Dermis blood vessel endothelial cell (primary cell): ENCODE results near the gene NKX6-2. TPM values are rescaled to one million over a fixed set of nuclear protein-coding genes. Genes with fewer than 3 reads are reported as not detected.
"Not testable (repeated sequence)": the region's sequence is repeated elsewhere in the genome, so short reads cannot be mapped to it uniquely, and the experiment has no call there.

Source experiments
- DNase-seq: peaks from one replicate; pipeline ENCODE4 v3.0.0; 2010
- total RNA-seq: library from RNA; depleted of rRNA; stranded (reverse); fragments of >200 nt; gene quantifications from 2 replicates; pipeline ENCODE4 v1.2.3, GENCODE V29; 2014

NKX6-2 gene
- total RNA-seq, 1 donor from 2014 or later: not detected

DNA sequence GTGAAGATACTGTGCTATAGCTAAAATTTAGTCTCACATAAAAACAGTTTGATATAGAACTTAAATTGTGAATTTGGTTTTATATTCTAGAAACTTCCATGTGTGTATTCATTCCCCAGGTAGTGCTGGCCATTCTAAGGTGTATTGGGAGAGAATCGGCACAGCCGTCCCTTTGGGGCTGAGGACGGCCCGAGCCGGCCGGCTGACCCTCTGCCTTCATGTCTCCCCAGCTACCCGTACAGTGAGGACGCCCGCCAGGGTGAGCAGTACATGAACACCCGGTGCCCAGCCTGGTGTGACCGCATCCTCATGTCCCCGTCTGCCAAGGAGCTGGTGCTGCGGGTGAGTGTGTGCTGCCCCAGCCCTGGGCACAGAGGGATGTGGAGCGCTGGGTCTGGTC is 8.5 kb downstream of the NKX6-2 start:
- DNase-seq: no peak

DNA sequence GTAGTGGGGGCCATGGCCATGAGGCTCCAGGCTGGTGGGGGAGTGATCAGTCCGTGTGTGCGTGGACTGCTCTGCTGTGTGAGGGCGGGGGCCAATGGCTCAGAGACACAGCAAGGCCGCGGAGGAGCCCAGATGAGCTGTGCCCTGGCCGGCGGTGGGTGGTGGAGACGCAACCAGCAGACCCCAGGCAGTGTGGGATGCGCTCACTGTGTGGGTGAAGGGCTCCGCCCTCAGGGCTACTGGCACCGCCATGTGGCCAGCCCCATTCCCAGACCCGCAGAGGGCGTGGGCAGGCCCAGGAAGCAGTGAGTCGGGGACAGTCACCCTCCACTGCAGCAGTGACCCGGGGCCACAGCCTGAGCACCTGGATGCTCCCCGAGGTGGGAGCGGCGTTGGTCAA is 9.1 kb downstream of the NKX6-2 start:
- no peak for DNase-seq

DNA sequence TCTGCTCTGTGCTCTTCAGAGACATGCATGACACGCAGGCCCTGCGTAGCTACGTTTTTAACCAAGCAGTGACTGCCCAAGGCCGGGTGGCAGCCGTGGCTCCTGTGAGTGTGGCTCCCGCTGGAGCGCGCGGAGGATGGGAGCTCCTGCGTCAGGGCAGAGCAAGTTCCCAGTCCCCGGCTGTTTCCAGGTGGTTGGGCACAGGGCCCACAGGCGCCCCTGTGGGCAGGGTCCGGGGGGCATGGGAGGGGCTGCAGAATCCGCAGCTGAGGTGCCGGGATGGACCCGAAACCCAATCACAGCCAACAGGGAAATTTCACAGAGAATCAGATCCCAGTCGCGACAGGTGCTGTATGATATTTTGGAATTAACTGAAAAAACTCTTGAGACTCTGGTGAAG is 9.8 kb downstream of the NKX6-2 start:
- no peak for DNase-seq

DNA sequence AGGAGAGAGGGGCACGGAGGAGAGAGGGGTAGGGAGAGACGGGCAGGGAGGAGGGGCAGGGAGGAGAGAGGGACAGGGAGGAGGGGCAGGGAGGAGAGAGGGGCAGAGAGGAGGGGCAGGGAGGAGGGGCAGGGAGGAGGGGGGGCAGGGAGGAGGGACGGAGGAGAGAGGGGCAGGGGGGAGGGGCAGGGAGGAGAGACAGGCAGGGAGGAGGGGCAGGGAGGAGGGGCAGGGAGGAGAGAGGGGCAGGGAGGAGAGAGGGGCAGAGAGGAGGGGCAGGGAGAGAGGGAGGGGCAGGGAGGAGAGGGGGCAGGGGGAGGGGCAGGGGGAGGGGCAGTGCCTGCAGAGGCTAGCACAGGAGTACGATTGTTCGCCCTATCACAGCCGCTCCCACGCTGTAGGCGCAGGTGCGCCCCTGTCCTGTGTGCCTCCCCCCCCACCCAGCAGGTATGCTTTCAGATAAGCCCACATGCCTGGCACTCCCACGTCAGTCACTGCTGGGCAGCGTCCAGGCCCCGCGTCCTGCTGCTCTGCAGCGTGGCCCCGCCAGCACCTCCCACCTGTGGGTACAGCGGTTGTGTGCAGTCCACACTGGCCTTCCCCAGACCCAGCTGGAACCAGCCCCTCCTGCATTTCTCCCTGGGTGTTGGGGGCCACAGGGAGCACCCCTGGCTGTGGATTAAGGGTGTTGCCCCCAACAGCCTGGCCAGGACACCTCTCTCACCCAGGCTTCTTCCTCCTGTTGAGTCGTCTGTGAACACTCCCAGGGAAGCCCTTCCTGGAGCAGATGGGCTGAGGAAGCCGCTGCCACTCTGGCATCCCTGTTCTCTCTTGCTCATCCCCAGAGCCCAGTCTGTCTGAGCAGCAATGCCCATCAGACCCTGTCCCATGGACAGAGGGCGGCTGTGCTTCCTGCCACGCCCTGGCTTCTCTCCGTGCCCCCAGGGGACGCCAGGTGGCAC is 10.8 kb downstream of the NKX6-2 start:
- DNase-seq: no peak

DNA sequence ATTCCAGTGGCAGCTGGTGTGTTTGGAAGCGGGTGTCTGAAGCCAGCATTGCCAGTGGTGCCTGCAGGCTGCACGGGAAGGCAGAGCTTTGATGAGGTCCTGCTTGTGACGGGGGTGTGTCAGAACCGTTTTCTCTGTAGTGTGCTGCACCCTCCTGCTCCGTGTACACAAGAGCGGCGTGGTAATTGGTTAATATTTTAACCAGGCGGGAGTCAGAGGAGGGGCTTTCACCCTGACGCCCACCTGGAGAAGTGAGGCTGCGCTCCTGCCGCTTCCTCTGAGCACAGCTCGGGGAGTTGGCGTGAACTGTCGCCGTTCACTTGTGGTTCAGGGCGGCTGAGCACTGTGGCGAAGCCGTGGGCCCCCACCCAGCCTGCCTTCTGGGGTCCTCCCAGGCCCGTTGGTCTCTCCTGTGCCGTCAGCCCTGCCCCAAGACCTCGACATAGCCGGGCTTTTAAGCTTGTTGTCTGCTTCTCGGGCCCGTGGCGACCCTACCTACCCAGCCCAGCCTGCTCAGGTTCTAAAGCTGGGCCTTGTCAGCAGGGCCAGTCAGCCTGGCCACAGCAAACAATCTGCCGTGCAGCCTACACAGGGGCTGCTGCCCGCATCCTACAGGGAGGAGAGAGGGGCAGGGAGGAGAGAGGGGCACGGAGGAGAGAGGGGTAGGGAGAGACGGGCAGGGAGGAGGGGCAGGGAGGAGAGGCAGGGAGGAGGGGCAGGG is 11.6 kb downstream of the NKX6-2 start:
- DNase-seq: no peak

DNA sequence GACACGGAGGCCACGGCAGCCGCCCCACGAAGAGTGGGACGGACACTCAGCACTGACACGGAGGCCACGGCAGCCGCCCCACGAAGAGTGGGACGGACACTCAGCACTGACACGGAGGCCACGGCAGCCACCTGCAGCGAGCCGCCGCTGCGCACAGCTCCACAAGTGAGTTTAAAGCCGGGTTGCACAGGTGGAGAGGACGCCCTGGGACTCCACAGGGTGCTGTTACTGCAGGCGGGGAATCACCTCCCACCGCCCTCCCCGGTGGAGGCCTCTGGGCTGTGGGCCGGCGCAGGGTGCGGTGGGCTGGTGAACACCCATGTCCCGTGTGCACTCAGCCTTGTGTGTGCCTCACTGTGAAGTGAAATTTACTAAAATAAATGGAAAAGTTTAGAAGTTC is 13.1 kb downstream of the NKX6-2 start:
- DNase-seq: not testable (repeated sequence)

DNA sequence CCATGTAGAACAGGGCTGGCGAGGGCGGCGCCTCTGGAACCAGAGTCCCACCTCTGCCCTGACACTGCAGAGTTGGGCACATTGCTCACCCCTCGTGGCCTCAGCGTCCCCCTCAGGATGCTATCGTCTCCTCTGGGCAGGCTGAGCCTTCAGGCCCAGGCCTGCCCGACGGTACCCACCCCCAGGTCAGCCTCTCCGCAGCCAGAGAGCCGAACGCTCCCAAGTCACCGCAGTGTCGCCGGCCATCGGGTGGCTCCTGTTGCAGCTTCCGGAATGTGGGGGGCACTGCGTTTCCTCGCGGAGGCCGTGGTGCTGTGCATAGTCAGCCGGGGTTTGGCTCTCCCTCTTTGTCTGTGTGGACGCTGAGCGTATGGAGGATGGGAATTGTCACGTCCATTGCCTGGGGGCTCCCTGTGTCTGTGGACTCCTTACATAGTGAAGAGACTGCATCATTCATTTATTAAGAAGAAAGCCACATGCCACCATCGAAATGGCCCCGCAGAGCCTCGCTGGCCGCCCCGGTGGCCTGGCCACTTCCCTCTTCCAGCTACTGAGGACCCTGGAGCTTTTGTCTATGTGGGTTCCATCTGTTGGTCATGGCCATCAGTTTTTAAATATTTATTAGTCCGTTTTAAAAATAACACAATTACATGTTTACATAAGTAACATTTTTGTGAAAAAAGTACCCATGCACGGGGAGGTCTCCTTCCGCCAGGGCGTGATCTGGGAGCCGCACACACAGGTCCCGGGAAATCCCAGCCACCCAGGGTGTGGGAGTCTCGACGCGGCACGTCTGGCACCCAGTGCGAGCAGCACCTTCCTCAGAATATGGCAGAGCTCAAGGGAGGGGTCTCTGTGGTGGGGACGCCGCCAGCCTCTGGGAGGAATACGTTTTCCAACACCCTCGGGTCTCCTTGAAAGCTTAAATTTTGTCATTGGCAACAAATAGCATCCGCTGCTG is 15.6 kb downstream of the NKX6-2 start:
- no peak for DNase-seq

DNA sequence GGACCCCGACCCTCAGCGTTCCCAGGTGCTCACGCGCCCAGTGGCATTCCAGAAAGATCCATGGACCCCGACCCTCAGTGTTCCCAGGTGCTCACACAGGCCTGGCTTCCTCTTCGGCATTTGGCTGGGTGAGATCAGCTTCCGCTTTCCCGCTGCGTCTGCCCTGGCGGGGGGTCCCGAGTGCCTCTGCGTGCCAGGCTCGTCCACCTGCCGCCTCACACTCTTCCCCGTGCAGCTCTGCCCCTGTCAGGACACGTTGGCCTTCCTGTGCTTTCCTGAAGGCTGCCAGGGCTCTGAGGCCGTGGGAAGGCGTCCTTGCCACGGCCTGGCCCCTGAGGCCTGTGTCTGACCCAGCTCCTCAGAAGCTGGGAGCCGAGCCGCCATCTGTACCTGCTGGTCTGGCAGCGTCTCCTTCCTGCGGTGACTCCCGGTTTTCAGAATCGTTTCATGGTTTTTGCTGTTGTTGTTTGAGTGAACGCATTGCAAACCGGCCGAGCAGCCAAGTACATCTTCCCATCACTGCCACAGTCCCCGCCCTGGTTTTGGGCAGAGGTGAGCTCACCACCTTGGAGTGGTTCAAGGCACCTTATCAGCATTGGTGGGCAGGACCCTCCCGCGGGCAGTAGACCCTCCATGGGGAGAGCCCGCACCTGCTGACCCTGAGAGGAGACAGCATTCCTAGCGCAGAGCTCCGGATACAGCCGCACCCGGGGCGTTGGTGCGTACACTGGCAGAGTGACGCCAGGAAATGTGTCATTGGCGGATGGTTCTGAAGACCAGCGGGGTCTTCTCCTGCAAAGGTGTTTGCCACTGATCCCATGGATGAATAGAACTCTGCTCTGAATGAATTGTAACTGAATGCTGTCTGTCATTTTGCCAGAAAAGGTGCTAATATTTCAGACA is 17.4 kb downstream of the NKX6-2 start:
- DNase-seq: no peak

DNA sequence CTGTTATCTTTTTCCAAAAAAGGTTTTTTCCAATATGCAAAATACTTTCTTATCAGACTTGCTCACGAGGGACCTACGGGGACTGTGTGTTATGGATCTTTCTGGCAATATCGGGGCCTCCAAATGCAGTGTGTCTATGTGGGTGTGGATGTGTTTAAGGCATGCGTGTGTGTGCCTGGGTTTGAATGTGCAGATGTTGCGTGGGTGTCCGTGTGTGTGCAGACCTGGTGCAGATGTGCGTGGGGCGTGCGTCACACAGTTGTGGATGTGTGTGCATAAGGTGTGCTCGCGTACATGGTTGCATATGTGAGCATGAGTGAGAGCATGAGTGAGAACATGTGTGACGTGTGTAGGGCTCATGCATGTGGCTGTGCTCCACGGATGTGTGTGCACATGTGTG is 19.7 kb downstream of the NKX6-2 start:
- DNase-seq: no peak

DNA sequence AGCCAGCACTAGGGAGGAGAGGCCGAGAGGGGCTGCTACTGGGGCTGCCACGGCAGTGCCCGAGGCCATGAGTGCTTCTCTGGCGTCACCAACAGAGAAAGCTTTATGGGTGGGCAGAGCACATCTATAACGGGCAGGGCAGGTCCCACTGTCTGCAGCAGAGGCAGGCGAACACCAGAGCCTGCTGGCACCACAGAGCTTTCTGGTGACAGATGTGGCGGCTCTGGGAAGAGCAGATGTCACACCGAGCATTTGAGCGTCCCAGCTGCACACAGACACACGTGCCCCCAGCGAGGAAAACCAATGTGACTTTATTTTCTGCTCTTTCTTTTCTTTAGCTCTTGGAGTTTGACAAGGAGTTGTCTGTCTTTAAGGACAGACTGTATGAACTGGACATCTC is 20.5 kb downstream of the NKX6-2 start:
- no peak for DNase-seq

DNA sequence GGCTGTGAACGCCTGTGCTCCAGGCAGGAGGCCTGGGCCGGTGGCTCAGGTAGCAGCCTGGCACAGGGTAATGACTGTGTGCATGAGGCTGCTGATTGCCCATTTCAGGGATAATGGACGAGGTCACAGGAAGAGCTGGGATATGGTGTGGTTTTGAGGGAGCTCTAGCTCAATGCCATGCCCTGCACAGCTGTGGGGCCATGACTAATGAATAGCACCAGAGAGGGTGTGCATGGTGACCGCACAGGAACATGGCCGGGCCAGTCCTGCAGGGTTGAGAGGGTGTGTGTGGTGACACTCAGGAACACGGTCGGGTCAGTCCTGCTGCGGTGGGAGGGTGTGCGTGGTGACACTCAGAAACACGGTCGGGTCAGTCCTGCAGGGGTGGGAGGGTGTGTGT is 21.8 kb downstream of the NKX6-2 start:
- no peak for DNase-seq

DNA sequence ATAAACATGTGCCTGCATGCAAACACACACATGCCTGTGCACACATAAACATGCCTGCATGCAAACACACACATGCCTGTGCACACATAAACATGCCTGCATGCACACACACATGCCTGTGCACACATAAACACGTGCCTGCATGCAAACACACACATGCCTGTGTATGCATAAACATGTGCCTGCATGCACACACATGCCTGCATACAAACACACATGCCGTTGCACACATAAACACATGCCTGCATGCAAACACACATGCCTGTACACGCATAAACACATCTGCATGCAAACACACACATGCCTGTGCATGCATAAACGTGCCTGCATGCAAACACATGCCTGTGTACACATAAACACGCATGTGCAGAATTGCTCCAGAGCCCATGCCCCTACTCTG is 22.4 kb downstream of the NKX6-2 start:
- DNase-seq: no peak

DNA sequence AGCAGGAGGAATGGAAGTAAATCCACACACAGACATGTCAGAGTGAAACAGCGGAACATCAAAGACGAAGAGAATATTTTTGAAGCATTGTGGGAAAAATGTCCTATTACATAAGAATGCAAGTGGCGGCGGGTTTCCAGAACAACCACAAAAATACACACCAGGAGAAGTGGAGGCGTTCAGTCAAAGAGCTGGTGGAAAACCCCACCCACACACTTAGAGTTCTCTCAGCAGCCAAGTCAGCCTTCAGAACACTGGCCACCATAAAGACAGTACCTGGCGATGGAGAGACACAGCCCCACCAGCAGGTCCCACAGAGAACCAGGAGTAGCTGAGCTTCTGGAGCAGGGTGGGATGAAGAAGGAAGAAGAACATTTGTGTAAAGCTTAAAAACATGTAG is 23.7 kb downstream of the NKX6-2 start:
- DNase-seq: no peak

DNA sequence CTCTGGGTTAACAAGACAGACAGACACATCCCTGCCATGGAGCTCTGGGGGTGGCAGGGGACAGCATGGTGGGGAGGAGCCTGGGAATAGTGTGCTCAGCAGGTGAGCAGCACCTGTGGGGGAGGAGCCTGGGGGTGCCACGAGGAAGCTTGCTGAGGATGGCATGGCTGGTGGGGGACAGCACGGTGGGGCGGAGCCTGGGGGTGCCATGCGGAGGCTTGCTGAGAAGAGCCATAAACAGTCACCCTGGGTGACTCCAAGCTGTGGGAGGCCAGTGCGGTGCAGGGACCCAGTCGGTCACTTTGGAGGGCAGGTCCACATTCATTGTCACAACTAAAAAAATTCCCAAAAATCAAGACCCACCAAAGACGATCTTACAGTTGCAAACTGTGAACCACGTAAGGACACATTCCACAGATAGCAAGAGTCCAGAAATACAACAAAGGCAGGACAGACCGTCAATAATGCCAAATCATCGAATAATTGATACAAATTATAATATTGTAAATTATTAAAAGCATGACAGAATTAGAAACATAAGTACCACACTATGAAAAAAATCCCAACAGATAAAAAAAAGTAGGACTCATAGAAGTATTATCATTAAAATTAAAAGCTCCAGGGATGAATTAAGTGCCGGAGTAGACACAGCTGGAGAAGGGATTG is 24.4 kb downstream of the NKX6-2 start:
- no peak for DNase-seq

DNA sequence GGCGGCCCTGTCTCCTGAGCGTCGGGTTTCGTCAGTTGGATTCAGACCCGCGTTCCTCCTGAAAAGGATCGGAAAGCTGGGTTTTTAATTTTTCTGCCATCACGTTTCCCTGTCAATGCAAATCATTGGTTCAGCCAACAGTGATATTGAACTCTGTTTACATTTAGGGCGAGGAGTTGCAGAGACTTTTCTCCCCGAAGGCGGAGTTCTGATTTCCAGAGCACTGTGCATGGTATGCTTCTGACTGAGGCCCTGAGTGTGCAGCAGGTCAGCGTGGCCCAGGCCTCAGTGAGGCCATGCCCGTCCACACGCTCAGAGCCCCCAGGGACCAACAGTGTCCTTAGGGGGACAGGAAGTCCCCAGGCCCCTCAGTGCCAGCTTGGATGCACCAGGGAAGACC is 27.1 kb downstream of the NKX6-2 start:
- DNase-seq: no peak

DNA sequence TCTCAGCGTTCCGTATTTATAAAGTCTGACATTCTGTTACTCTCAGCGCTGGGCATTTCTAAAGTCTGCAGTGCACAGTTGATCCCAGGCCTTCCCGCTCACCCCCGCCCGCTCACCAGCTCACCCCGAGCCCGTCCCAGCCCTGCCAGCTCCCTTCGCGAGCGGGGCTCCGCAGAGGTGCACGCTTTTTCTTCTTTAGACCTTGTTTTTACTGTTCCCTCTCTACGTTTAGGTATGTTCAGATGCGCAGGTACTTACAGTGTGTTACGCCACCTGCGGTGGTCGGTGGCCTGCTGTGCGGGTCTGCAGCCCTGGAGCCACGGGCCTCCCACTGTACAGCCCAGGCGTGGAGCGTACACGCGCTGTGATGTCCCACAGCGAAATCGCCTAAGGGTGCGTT is 28.8 kb downstream of the NKX6-2 start:
- no peak for DNase-seq

DNA sequence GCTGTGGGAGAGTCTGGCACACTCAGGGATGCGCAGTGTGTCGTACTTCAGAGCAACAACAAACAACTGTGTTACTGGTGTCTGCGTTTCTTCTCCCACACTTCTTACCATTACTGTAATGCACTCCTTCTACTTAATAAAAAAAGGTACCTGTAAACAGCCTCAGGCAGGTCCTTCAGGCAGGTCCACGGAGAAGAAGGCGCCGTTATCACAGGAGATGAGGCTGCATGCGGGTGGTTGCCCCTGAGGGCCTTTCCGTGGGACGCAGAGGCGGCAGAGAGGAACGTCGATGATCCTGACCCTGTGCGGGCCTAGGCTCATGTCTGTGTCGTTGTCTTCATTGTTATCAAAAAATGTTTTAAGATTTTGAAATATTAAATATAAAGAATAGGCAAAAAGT is 29.4 kb downstream of the NKX6-2 start:
- DNase-seq: no peak

DNA sequence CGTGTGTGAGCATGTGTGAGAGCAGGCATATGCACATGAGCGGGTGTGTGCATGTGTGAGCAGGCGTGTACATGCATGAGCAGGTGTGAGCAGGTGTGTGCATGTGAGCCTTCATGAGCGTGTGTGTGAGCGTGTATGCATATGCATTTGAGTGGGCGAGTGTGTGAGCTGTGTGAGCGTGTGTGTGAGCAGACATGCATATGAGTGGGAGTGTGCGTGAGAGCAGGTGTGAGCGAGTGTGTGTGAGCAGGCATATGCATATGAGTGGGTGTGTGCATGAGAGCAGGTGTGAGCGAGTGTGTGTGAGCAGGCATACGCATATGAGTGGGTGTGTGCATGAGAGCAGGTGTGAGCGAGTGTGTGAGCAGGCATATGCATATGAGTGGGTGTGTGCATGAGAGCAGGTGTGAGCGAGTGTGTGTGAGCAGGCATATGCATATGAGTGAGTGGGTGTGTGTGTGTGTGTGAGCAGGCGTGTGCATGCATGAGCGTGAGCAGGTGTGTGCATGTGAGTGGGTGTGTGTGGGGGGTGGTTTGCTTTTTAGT is 30.7 kb downstream of the NKX6-2 start:
- no peak for DNase-seq

DNA sequence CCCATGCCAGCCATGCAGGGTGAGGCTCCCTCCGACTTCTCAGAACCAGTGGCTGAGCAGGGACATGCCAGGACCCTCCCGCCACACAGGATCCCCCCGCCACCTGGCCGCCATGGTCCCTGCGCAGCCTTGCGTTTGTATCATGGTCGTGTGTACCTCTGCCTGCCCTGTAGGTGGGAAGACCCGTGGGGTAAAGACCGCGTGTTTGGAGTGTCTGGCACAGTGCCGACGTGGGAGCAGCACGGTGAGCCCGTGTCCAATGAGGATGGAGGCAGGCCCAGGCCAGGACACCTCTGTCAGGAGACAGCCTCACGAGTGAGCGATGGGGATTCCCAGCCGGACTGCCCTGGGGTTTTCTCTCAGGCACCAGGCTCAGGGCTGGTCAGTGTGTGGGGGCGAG is 31.9 kb downstream of the NKX6-2 start:
- no peak for DNase-seq

DNA sequence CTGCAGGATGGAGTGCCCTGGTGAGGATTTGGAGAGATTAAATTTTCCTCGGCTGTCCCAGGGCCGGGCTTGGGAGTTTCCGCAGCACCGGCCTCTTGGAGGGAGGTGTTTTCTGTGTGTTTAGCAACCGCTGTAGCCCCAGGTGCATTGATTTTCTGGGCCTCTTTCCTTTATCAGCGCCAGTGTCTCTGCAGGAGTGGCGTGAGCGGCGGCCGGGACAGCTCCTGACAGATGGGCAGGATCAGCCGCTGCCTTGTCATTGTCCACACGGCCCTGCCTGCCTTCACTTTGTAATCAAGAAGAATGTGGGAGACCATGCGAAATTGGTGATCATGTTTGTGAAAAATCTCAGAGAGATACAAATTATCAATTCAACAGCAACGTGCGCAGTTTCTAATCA is 32.4 kb downstream of the NKX6-2 start:
- no peak for DNase-seq

DNA sequence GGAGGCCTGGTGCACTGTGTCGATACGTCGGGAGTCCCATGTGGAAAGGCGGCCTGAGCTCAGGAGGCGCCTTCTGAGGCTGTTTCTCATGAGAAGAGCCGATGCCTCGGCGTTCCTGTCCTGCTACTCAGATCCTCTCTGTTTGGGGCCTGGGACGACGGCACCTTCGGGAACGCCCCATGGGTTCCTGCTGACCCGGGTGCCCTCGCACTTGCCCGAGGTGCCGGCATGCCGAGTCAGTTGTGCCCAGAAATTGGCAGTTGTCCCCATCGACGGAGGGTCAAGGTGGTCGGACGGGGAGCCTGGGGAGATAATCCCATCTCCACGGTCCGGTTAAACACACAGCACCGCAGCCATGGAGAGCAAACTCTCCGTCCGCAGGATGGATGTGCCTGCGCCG is 33.0 kb downstream of the NKX6-2 start:
- DNase-seq: no peak
